C4-2B (cell line): Measurements from ENCODE around the gene NEDD4.
"Not testable (repeated sequence)": the region's sequence is repeated elsewhere in the genome, so short reads cannot be mapped to it uniquely, and the experiment has no call there.

Source experiments
- CTCF ChIP-seq: fragments of 450-650 bp; conservative IDR thresholded peaks from 2 replicates; pipeline ENCODE4 v1.5.1; 2017; ENCODE audit warnings: mild to moderate bottlenecking
- ZFX ChIP-seq: fragments of 450-650 bp; IDR thresholded peaks from 2 replicates; pipeline ENCODE4 v1.6.1; 2017

GRCh38 chr15:56023160-56023559 is 29.7 kb upstream of the NEDD4 start:
- not testable (repeated sequence) for TF ChIP-seq CTCF, ZFX
